Adrenal gland (tissue), 12 donors: ENCODE measurements around the gene LYSMD2. TPM values are rescaled to one million over a fixed set of nuclear protein-coding genes. Genes with fewer than 3 reads are reported as not detected.

ENCODE experiments used
- DNase-seq, 7 donors: peaks; one replicate each; pipeline ENCODE4 v3.0.0-alpha.2; 2019 to 2020
- H3K27ac ChIP-seq, 5 donors: fragments of 200-600 bp; sonication (generic) in 4 of 5; 1 replicate in 3 of 5; 2 replicates in 2 of 5; pipeline versions ENCODE4 v1.5.1 to v1.8.0; 2016 to 2020; ENCODE audit warnings: mild to moderate bottlenecking in 1 of 5
- H3K27me3 ChIP-seq: fragments of 200-600 bp; 2 replicates; pipeline ENCODE4 v1.8.0; 2021
- H3K36me3 ChIP-seq, 2 donors: fragments of 200-600 bp; replicated peaks in 1 of 2; 1 replicate in 1 of 2; 2 replicates in 1 of 2; pipeline versions ENCODE4 v1.5.1 to v1.8.0; 2018 to 2022
- H3K4me1 ChIP-seq, 2 donors: fragments of 200-600 bp; replicated peaks in 1 of 2; 1 replicate in 1 of 2; 2 replicates in 1 of 2; pipeline versions ENCODE4 v1.5.1 to v1.8.0; 2018 to 2021
- H3K4me3 ChIP-seq, 4 donors: fragments of 200-600 bp; sonication (generic) in 3 of 4; one replicate each; pipeline ENCODE4 v1.5.1; 2016 to 2018
- H3K9me3 ChIP-seq, 3 donors: fragments of 200-600 bp; sonication (generic) in 1 of 3; replicated peaks in 1 of 3; 1 replicate in 2 of 3; 2 replicates in 1 of 3; pipeline versions ENCODE4 v1.5.1 to v1.8.0; 2016 to 2021
- POLR2A ChIP-seq, 2 donors: fragments of 450-650 bp; IDR thresholded peaks; one replicate each; pipeline ENCODE4 v1.6.1; 2017; ENCODE audit warnings: antibody characterized with exemption in 2 of 2, mild to moderate bottlenecking in 2 of 2, moderate library complexity in 1 of 2
- WGBS, 4 donors: extraction: QIAGEN DNeasy Blood & Tissue Kit in 2 of 4; methylation state at CpG; one replicate each; pipeline versions ENCODE4 v1.1.5 to v1.1.7; 2013 to 2017; 5-methylcytosine and 5-hydroxymethylcytosine counted together
- intact Hi-C, 2 donors: fragments of 100-400 bp; cut with DNase I; formaldehyde crosslinking; loops; one replicate each; pipeline versions ENCODE4 v1.14.1 to v1.15.0; 2022 to 2023
- polyA plus RNA-seq, 3 donors: library from polyadenylated mRNA; stranded (reverse); fragments of 200-250 nt in 2 of 3; fragments of 350-450 nt in 1 of 3; fragmentation: Illumina TruSeq in 1 of 3; extraction: RNeasy Lipid Tissue Mini Kit (QIAGEN cat#74804) in 1 of 3; gene quantifications; one replicate each; pipeline ENCODE4 v1.2.3, GENCODE V29; 2013 to 2014
- total RNA-seq, 9 donors: library from RNA; depleted of rRNA in 4 of 9; stranded (reverse); fragments of >200 nt in 4 of 9; fragments of 120-200 nt in 1 of 9; fragmentation: NEBNext Ultra II Directional in 1 of 9; extraction: Animal tissue kit (Norgen Biotek cat#: 25700) in 1 of 9; gene quantifications; one replicate each; pipeline versions ENCODE4 v1.1.0 to v1.2.4, GENCODE V29; 2013 to 2023
- TF ChIP-seq, protein P1 (sequence below), 6 experiments: fragments of 450-650 bp in 4 of 6; fragments of 200-600 bp in 2 of 6; sonication (generic) in 1 of 6; IDR thresholded peaks; 1 replicate in 5 of 6; 2 replicates in 1 of 6; pipeline versions ENCODE4 v1.5.1 to v1.8.0; 2016 to 2021; ENCODE audit warnings: antibody characterized with exemption in 6 of 6, mild to moderate bottlenecking in 2 of 6, moderate library complexity in 1 of 6
- donor health status: healthy with polysubstance abuse.
- donor health status: Bipolar disorder and iron deficiency.
- donor health status: DM: yes; HTN: yes; CAD: no.
- donor health status: DM: no; HTN: no; CAD: no.
- donor health status: DM: no; HTN: no; CAD: no.
- donor health status: DM: yes; HTN: yes; CAD: no.

LYSMD2 gene
- total and polyA plus RNA-seq, 12 donors: 11.3 to 56.3 (median 20.5) TPM

DNA sequence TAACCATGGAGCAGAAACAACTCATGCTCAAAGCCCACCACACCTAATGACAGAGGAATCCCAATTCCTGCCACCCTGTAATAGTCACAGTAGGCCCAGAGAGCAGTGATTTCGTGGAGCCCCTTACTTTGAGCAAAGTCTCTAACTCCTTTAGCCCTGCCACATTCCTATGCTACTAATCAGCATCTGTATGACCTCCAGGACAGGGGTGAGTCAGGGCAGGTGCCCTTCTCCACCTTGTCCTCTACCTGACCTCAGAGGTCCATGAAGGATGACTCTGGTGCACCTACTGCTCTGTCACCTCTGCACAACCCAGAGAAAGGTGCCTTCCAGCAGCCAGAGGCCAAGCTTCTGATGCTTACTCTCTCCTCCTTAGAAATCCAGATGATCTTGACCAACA lies 62.2 kb downstream of the LYSMD2 start:
- Histone ChIP-seq H3K36me3 (no peaks in the 10 kb centered on the region), H3K27me3 (no peaks in the 10 kb centered on the region), H3K9me3 (no peaks in the 10 kb centered on the region), H3K27ac (no peak overlapping the region), H3K4me1 (no peaks in the 10 kb centered on the region), H3K4me3 (no peak overlapping the region)
- intact Hi-C loops: no loop called here
- no peak for DNase-seq
- TF ChIP-seq, protein P1, sequence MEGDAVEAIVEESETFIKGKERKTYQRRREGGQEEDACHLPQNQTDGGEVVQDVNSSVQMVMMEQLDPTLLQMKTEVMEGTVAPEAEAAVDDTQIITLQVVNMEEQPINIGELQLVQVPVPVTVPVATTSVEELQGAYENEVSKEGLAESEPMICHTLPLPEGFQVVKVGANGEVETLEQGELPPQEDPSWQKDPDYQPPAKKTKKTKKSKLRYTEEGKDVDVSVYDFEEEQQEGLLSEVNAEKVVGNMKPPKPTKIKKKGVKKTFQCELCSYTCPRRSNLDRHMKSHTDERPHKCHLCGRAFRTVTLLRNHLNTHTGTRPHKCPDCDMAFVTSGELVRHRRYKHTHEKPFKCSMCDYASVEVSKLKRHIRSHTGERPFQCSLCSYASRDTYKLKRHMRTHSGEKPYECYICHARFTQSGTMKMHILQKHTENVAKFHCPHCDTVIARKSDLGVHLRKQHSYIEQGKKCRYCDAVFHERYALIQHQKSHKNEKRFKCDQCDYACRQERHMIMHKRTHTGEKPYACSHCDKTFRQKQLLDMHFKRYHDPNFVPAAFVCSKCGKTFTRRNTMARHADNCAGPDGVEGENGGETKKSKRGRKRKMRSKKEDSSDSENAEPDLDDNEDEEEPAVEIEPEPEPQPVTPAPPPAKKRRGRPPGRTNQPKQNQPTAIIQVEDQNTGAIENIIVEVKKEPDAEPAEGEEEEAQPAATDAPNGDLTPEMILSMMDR (IDR thresholded peaks at IDR 0.05): no peak
- TF ChIP-seq POLR2A (IDR thresholded peaks at IDR 0.05): no peak
- 24 to 60% (median 32%) methylated on average over 1 of the region's 1 CpG for WGBS, 4 donors

Other genes starting within 250 kb of the LYSMD2 start
- gene DMXL2, start 114.9 kb downstream of the LYSMD2 start, total RNA-seq: 10 to 100 TPM; 20.0 to 51.4 (median 23.3) TPM
- 10 to 100 TPM; 19.6 to 43.9 (median 40.1) TPM for gene DMXL2, start 114.9 kb downstream of the LYSMD2 start, polyA plus RNA-seq
- 10 to 100 TPM in 1 of 9 donors, 1 to 10 TPM in 3, under 1 TPM in 3, not detected in 2; 0.14 to 12.2 (median 2.2) TPM for gene SCG3, start 56.2 kb downstream of the LYSMD2 start, total RNA-seq
- gene SCG3, start 56.2 kb downstream of the LYSMD2 start, polyA plus RNA-seq: 10 to 100 TPM in 1 of 3 donors, 1 to 10 TPM in 2; 3.4 to 18.5 (median 6.9) TPM
- gene TMOD2, start 13.9 kb upstream of the LYSMD2 start, total RNA-seq: 10 to 100 TPM in 3 of 9 donors, 1 to 10 TPM in 6; 3.7 to 13.2 (median 8.6) TPM
- gene TMOD2, start 13.9 kb upstream of the LYSMD2 start, polyA plus RNA-seq: 1 to 10 TPM; 1.4 to 6.5 (median 4.1) TPM
- gene TMOD3, start 92.0 kb upstream of the LYSMD2 start, total RNA-seq: 10 to 100 TPM; 17.4 to 42.5 (median 25.5) TPM
- 10 to 100 TPM in 1 of 3 donors, 1 to 10 TPM in 2; 3.9 to 18.3 (median 5.5) TPM for gene TMOD3, start 92.0 kb upstream of the LYSMD2 start, polyA plus RNA-seq
- 10 to 100 TPM; 10.6 to 23.4 (median 15.2) TPM for gene LEO1, start 234.1 kb upstream of the LYSMD2 start, total RNA-seq
- gene LEO1, start 234.1 kb upstream of the LYSMD2 start, polyA plus RNA-seq: 10 to 100 TPM in 1 of 3 donors, 1 to 10 TPM in 2; 6.6 to 44.6 (median 9.5) TPM